ENCODE measurements around the gene ZNF516.

The ZNF516 gene

DNA sequence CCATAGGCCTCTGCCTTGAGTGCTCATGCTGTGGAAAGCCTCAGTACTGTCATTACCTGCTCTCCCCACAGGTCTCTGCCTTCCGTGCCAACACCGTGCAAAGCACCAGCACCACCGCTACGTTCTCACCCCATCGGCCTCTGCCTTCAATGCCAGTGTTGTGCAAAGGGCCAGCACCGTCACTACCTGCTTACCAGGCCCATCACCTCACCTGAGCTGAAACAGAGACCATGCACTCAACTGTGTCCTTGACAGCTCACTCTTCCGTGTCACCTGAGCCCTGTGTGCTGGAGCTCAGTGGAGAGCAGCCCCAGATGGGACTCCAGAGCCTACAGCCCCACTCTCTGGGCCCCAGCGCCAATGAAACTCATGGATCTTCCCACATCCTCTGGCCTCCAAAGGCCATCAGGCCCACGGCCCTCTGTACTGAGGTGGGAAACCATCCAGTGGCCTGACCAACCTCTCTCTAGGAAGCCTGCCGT lies 62.7 kb downstream of the ZNF516 start:
- peaks cover 17 to 41% of the 10 kb centered on the region in 2 donors for H3K36me3 ChIP-seq (ENCODE audit: control insufficient read depth in 1 of 2, insufficient read depth in 2 of 2, low read length in 2 of 2)
- H3K4me3 ChIP-seq (ENCODE audit: low read depth in 1 of 2, low read length in 2 of 2) = no peak overlapping the region
- peaks cover 0 to 13% of the 10 kb centered on the region in 2 donors for H3K4me1 ChIP-seq (ENCODE audit: control insufficient read depth in 1 of 2, insufficient read depth in 2 of 2, low read length in 2 of 2)
- H3K9ac ChIP-seq (ENCODE audit: low read depth in 1 of 2, low read length in 2 of 2) = no peak overlapping the region
- H3K27me3 ChIP-seq (ENCODE audit: control insufficient read depth in 1 of 2, insufficient read depth in 2 of 2, low read length in 2 of 2) = no peaks in the 10 kb centered on the region
- no peaks in the 10 kb centered on the region for H3K9me3 ChIP-seq (ENCODE audit: control insufficient read depth in 1 of 2, low read length in 2 of 2)
- no peak overlapping the region for H3K27ac ChIP-seq (ENCODE audit: low read depth, low read length)

DNA sequence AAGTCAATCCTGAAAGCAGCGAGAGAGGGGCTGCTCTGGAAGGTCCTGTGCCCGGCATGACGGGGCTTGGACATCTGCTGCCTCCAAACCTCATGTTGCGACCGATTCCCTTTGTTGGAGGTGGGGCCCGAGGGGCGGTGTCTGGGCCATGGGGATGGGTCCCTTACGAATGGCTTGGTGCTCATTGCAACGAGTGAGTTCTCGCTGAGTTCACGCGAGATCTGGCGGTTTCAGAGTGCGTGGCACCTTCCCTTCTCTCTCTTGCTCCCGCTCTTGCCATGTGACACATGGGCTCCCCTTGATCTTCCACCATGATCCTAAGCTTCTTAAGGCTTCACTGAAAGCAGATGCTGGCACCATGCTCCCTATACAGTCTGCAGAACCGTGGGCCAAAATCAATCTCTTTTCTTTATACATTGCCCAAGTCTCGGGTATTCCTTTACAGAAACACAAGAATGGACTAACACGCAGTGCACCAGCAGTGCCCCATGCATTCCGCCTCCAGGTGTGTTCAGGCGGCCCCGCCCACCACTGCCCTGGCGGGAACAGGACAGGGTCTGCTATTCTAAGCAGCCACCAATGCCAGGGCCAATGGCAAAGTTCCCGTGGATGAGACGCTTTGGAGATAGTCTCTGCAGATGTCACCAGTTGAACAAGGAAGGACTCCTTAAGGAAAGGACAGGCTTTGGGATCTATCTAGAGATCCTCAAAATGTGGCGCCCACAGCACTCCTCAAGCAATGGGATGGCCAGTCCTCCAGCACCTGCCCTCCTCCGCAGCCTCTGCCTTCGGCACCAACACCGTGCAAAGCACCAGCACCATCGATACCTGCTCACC lies 63.4 kb downstream of the ZNF516 start:
- Histone ChIP-seq H3K36me3 (ENCODE audit: control insufficient read depth in 1 of 2, insufficient read depth in 2 of 2, low read length in 2 of 2) (peaks cover 17 to 35% of the 10 kb centered on the region in 2 donors), H3K4me1 (ENCODE audit: control insufficient read depth in 1 of 2, insufficient read depth in 2 of 2, low read length in 2 of 2) (peaks cover 0 to 13% of the 10 kb centered on the region in 2 donors), H3K9ac (ENCODE audit: low read depth in 1 of 2, low read length in 2 of 2) (no peak overlapping the region), H3K4me3 (ENCODE audit: low read depth in 1 of 2, low read length in 2 of 2) (no peak overlapping the region), H3K27ac (ENCODE audit: low read depth, low read length) (no peak overlapping the region), H3K27me3 (ENCODE audit: control insufficient read depth in 1 of 2, insufficient read depth in 2 of 2, low read length in 2 of 2) (no peaks in the 10 kb centered on the region), H3K9me3 (ENCODE audit: control insufficient read depth in 1 of 2, low read length in 2 of 2) (no peaks in the 10 kb centered on the region)

DNA sequence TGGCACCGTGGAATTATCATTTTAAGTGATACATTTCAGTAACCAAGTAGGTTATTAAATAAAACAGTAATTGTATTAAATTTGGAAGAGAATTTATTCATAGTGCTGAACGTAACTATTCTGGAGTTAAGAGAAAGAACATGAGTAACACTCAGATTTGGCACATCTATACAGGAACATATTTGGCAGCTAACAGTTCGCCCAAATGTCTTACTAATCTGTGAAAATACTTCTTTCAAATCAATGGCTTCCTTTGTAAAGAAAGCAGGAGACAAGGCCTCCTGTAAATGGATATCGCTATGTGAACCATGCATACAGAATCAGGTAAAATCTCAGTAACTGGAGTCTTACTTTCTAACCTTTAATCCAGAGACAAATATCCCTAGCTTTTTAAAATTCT lies 64.4 kb downstream of the ZNF516 start:
- H3K27me3 ChIP-seq (ENCODE audit: control insufficient read depth in 1 of 2, insufficient read depth in 2 of 2, low read length in 2 of 2) = no peaks in the 10 kb centered on the region
- no peak overlapping the region for H3K4me3 ChIP-seq (ENCODE audit: low read depth in 1 of 2, low read length in 2 of 2)
- no peak overlapping the region for H3K27ac ChIP-seq (ENCODE audit: low read depth, low read length)
- no peaks in the 10 kb centered on the region for H3K9me3 ChIP-seq (ENCODE audit: control insufficient read depth in 1 of 2, low read length in 2 of 2)
- H3K4me1 ChIP-seq (ENCODE audit: control insufficient read depth in 1 of 2, insufficient read depth in 2 of 2, low read length in 2 of 2) = peaks cover 0 to 13% of the 10 kb centered on the region in 2 donors
- no peak overlapping the region for H3K9ac ChIP-seq (ENCODE audit: low read depth in 1 of 2, low read length in 2 of 2)
- H3K36me3 ChIP-seq (ENCODE audit: control insufficient read depth in 1 of 2, insufficient read depth in 2 of 2, low read length in 2 of 2) = peaks cover 17 to 28% of the 10 kb centered on the region in 2 donors

DNA sequence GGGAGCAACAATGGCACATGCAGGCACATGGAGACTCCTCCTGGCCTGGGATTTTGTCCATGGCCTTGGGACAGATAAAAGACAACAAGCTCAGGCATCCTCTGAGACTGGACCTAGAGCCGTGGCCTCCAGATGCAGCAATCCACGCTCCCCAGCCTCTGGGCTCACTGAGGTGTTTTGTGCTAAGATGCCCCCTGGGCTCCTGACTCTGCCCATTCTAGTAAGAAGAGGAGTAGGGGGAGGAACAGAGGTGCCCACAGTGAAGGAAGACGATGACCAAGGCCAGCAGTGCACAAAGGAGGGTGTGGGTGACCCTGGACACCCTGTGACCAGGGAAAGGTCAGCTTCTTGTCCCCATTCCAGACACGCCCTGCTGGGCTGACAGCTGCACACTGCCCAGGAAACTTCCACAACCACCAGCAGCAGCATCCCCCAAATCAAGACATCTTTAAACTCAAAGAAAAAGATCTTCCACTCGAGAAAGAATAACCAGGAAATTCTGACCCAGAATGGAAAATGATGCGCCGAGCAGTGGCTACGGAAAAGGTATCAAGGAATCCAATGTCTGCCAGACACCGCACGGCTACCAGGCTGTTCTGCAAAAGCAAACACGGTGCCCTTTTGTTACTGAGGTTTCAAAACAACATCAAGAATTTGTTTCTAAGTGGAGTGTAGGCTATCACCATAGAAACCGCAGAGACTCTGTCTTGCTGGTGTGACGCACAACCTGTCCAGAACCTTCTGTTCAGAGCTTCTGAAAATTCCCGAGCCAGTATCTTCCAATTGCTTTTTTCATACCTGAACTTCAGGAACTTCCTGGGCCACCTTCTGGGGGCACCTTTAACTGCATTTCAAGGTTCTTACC lies 65.5 kb downstream of the ZNF516 start:
- Histone ChIP-seq H3K27me3 (ENCODE audit: control insufficient read depth in 1 of 2, insufficient read depth in 2 of 2, low read length in 2 of 2) (no peaks in the 10 kb centered on the region), H3K4me3 (ENCODE audit: low read depth in 1 of 2, low read length in 2 of 2) (no peak overlapping the region), H3K9ac (ENCODE audit: low read depth in 1 of 2, low read length in 2 of 2) (no peak overlapping the region), H3K27ac (ENCODE audit: low read depth, low read length) (no peak overlapping the region), H3K4me1 (ENCODE audit: control insufficient read depth in 1 of 2, insufficient read depth in 2 of 2, low read length in 2 of 2) (peaks cover 0 to 13% of the 10 kb centered on the region in 2 donors), H3K9me3 (ENCODE audit: control insufficient read depth in 1 of 2, low read length in 2 of 2) (no peaks in the 10 kb centered on the region), H3K36me3 (ENCODE audit: control insufficient read depth in 1 of 2, insufficient read depth in 2 of 2, low read length in 2 of 2) (peaks cover 17 to 23% of the 10 kb centered on the region in 2 donors)

DNA sequence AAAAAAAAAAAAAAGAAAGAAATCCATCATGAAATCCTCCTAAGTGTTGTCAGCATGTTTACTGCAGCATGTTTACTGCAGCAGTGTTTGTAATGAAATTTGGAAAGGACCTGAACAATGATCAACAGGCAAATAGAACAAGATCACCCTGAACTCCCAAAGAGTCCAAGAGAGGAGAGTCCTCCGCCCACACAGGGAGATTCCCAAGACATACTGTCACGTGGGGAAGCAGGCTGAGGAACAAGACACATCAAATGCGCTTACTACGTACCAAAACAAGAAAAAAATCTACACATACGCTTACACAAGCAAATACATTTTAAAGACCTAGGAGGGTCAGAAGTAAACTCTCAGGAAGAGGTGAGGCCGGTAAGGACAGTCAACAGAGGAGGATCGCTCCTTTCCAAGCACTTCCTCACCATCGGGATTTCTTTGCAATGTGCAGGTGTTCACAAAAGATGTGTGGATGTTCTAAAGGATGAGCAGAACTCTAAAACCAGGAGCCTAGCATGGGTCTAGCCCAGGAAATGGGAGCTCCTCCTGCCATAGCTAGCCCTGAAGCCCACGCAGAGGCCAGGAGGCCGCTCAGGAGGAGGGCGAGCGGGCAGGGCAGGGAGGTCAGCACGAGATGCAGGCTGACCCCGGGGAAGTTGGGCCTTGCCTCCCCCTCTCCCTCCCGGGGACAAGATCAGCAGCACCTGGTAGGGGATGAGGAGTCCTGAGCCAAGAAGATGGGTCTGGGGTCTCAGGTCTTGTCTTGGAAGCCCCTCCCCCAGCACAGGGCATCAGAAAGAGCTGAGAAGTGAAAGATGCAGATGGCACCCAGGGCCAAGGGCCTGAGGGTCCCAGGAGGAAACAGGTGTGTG lies 66.4 kb downstream of the ZNF516 start:
- Histone ChIP-seq H3K27ac (ENCODE audit: low read depth, low read length) (no peak overlapping the region), H3K4me1 (ENCODE audit: control insufficient read depth in 1 of 2, insufficient read depth in 2 of 2, low read length in 2 of 2) (peaks cover 0 to 13% of the 10 kb centered on the region in 2 donors), H3K36me3 (ENCODE audit: control insufficient read depth in 1 of 2, insufficient read depth in 2 of 2, low read length in 2 of 2) (peaks cover 10 to 16% of the 10 kb centered on the region in 2 donors), H3K27me3 (ENCODE audit: control insufficient read depth in 1 of 2, insufficient read depth in 2 of 2, low read length in 2 of 2) (no peaks in the 10 kb centered on the region), H3K4me3 (ENCODE audit: low read depth in 1 of 2, low read length in 2 of 2) (no peak overlapping the region), H3K9me3 (ENCODE audit: control insufficient read depth in 1 of 2, low read length in 2 of 2) (no peaks in the 10 kb centered on the region), H3K9ac (ENCODE audit: low read depth in 1 of 2, low read length in 2 of 2) (no peak overlapping the region)

DNA sequence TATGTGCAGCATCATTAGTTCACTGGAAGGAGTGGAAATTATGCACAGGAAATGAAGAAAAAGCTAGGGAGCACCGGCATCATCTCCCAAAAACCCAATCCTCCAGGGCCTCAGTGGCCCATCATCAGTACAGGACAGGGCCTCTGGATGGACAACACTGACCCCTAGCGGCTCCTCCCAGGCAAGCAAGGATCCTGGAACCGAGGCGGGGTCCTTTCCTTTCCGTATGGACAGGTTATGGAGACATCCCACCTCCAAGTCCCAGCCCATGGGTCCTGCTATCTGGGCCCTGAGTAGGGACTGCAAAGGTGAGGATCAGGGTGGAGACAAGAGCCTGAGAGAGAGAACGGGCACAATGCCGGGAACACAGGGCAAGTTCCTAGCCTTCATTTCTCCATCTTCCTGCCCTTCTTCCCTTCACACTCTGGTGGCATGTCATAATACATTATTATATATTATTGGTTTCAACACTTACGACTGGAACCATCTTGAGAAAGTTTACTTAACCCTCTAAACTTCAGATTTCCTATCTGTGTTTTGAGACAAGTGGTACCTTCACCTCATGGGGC lies 68.2 kb downstream of the ZNF516 start:
- Histone ChIP-seq H3K36me3 (ENCODE audit: control insufficient read depth in 1 of 2, insufficient read depth in 2 of 2, low read length in 2 of 2) (peaks cover 0 to under 1% of the 10 kb centered on the region in 2 donors), H3K27me3 (ENCODE audit: control insufficient read depth in 1 of 2, insufficient read depth in 2 of 2, low read length in 2 of 2) (no peaks in the 10 kb centered on the region), H3K27ac (ENCODE audit: low read depth, low read length) (no peak overlapping the region), H3K9me3 (ENCODE audit: control insufficient read depth in 1 of 2, low read length in 2 of 2) (no peaks in the 10 kb centered on the region), H3K4me1 (ENCODE audit: control insufficient read depth in 1 of 2, insufficient read depth in 2 of 2, low read length in 2 of 2) (peaks cover 0 to 13% of the 10 kb centered on the region in 2 donors), H3K9ac (ENCODE audit: low read depth in 1 of 2, low read length in 2 of 2) (no peak overlapping the region), H3K4me3 (ENCODE audit: low read depth in 1 of 2, low read length in 2 of 2) (no peak overlapping the region)

DNA sequence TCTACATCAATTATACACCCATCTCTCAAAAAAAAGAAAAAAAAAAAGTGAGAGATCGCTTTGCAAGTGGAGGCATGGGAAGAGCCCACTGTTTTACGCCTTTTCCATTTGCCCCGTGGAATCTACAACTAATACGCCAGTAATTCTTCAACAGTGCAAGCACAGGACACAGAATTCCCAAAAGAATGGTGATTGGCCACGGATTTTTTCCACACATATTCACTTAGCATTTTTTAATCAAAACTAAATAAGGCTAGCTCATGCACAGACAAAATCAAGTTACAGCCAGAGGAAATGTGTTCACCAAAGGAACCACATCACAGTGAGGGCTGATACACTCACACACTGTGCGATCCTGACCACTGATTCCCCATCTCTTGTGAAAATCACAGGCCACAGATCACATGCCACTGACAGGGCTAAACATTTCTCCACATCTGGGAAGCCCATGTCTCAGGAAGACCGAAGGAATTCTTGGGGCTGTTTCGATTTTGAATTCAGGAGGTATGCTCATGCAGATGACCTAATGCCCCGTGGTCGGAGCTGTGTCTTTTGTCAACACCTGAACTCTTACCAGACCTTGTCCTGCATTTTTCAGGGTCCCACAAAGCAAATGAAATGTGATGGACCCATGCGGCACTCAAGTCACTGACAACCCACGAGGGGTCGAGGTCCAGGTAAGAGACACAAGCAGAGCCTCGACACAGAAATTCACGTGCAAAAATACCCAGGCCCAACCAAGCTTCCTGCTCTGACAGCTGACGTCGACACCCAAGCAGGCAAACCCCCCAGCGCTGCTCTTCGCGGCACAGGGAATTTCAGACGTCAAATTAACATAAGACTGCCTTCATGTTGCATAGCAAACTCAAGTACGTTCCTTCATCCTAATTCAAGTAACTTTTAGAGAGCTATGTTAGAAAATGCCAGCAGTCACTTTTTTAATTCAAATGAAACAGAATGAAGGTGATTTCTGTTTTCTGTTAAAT lies 69.6 kb downstream of the ZNF516 start:
- no peaks in the 10 kb centered on the region for H3K9me3 ChIP-seq (ENCODE audit: control insufficient read depth in 1 of 2, low read length in 2 of 2)
- no peak overlapping the region for H3K27ac ChIP-seq (ENCODE audit: low read depth, low read length)

DNA sequence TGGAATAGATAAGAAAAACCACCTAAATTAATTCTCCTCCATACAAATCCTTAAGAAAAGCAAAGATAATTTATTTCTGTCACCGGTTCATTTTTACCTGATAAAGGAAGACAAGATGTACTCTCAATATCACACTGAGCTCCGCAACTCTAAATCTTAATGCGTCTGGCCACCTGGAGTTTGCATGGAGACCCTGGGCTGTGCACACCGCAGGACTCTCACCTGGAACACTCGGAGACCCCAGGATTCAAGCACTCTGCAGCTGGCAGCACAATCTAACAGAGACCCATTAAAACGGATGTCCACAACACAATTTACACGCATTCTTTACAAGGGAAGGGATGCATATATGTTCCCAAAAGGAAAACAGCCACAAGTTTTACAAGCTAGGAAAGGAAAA lies 72.2 kb downstream of the ZNF516 start:
- H3K9ac ChIP-seq (ENCODE audit: low read depth in 1 of 2, low read length in 2 of 2) = no peak overlapping the region
- H3K27me3 ChIP-seq (ENCODE audit: control insufficient read depth in 1 of 2, insufficient read depth in 2 of 2, low read length in 2 of 2) = no peaks in the 10 kb centered on the region
- H3K9me3 ChIP-seq (ENCODE audit: control insufficient read depth in 1 of 2, low read length in 2 of 2) = no peaks in the 10 kb centered on the region
- no peak overlapping the region for H3K4me3 ChIP-seq (ENCODE audit: low read depth in 1 of 2, low read length in 2 of 2)
- no peaks in the 10 kb centered on the region for H3K36me3 ChIP-seq (ENCODE audit: control insufficient read depth in 1 of 2, insufficient read depth in 2 of 2, low read length in 2 of 2)
- no peak overlapping the region for H3K27ac ChIP-seq (ENCODE audit: low read depth, low read length)
- no peaks in the 10 kb centered on the region for H3K4me1 ChIP-seq (ENCODE audit: control insufficient read depth in 1 of 2, insufficient read depth in 2 of 2, low read length in 2 of 2)

More for the DNA sequence above, 69.6 kb downstream of the ZNF516 start:
- H3K9ac ChIP-seq (ENCODE audit: low read depth in 1 of 2, low read length in 2 of 2) = no peak overlapping the region
- H3K27me3 ChIP-seq (ENCODE audit: control insufficient read depth in 1 of 2, insufficient read depth in 2 of 2, low read length in 2 of 2) = no peaks in the 10 kb centered on the region
- H3K4me3 ChIP-seq (ENCODE audit: low read depth in 1 of 2, low read length in 2 of 2) = no peak overlapping the region
- no peaks in the 10 kb centered on the region for H3K36me3 ChIP-seq (ENCODE audit: control insufficient read depth in 1 of 2, insufficient read depth in 2 of 2, low read length in 2 of 2)
- H3K4me1 ChIP-seq (ENCODE audit: control insufficient read depth in 1 of 2, insufficient read depth in 2 of 2, low read length in 2 of 2) = peaks cover 0 to 13% of the 10 kb centered on the region in 2 donors
